ENCODE results near the gene TPMT. TPM values are rescaled to one million over a fixed set of nuclear protein-coding genes. Genes with fewer than 3 reads are reported as not detected.

The TPMT gene
- total RNA-seq, 1 experiment from 2014 or later, result 19.8 TPM

DNA sequence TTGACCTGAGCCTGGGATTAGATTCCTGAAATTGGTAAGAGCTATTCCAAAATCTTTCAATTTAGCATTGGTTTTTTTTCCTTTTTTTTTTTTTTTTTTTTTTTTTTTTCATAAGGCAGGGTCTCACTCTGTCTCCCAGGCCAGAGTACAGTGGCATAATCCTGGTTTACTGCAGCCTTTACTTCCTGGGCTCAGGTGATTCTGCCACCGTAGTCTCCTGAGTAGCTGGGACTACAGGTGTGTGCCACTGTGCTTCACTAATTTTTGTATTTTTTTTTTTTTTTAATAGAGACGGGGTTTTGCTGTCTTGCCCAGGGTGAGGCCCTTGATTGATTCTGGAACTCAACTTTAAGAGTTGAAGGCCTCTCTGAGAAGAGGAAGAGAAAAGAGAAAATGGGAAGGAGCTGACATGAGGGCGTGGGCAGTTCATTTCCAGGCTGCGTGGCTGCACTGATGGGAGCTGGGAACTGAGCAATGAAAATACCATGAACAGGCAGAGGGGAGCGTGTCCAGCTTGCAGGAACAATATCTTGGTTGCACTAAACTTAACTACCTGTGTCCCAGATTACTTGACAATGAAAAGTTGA, 25.0 kb upstream of the TPMT start:
- Histone ChIP-seq H3K27me3 (ENCODE audit: low read length) (no peaks in the 10 kb centered on the region), H3K79me2 (ENCODE audit: low read length) (no peaks in the 10 kb centered on the region), H3K27ac (ENCODE audit: low read length) (no peak overlapping the region), H3K4me1 (ENCODE audit: insufficient read depth, low read length) (no peaks in the 10 kb centered on the region), H3K9ac (ENCODE audit: low read length) (no peak overlapping the region), H3K4me3 (ENCODE audit: low read length) (no peak overlapping the region), H4K20me1 (ENCODE audit: low read length) (no peaks in the 10 kb centered on the region), H3K4me2 (ENCODE audit: low read length) (no peak overlapping the region), H2AFZ (ENCODE audit: low read length) (no peak overlapping the region), H3K9me3 (ENCODE audit: low read length) (no peaks in the 10 kb centered on the region), H3F3A (ENCODE audit: low read length, unreplicated experiment) (no peaks in the 10 kb centered on the region), H3K36me3 (ENCODE audit: low read depth, low read length) (no peaks in the 10 kb centered on the region), H3K9me2 (replicated peaks; ENCODE audit: low read length) (no peaks in the 10 kb centered on the region)
- no peak for ATAC-seq
- POLR2A ChIA-PET (ENCODE audit: unreplicated experiment), result interaction anchor here (0.5 kb wide), 1 partner anchor 25 kb away, joined by 7 read pairs; the partner anchor contains the start of gene TPMT
- TF ChIP-seq EZH2phosphoT487 (IDR thresholded peaks at IDR 0.05; ENCODE audit: borderline replicate concordance, low read length) (no peak), EZH2 (IDR thresholded peaks at IDR 0.05; ENCODE audit: low read length, unreplicated experiment) (no peak)
- TF ChIP-seq, protein P1, sequence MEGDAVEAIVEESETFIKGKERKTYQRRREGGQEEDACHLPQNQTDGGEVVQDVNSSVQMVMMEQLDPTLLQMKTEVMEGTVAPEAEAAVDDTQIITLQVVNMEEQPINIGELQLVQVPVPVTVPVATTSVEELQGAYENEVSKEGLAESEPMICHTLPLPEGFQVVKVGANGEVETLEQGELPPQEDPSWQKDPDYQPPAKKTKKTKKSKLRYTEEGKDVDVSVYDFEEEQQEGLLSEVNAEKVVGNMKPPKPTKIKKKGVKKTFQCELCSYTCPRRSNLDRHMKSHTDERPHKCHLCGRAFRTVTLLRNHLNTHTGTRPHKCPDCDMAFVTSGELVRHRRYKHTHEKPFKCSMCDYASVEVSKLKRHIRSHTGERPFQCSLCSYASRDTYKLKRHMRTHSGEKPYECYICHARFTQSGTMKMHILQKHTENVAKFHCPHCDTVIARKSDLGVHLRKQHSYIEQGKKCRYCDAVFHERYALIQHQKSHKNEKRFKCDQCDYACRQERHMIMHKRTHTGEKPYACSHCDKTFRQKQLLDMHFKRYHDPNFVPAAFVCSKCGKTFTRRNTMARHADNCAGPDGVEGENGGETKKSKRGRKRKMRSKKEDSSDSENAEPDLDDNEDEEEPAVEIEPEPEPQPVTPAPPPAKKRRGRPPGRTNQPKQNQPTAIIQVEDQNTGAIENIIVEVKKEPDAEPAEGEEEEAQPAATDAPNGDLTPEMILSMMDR (conservative IDR thresholded peaks at IDR 0.05; ENCODE audit: low read depth, low read length), result no peak
- intact Hi-C loops (cut with micrococcal nuclease), result loop anchor here (5.0 kb wide), 1 partner anchor 37 kb away; no protein-coding TSS in a partner anchor
- no peak for DNase-seq
- CTCF ChIA-PET, result interaction anchor here (0.7 kb wide), 1 partner anchor 51 kb away, joined by 5 read pairs; no protein-coding TSS in a partner anchor
- BruUV-seq (replicated peaks), result no TSS peak

DNA sequence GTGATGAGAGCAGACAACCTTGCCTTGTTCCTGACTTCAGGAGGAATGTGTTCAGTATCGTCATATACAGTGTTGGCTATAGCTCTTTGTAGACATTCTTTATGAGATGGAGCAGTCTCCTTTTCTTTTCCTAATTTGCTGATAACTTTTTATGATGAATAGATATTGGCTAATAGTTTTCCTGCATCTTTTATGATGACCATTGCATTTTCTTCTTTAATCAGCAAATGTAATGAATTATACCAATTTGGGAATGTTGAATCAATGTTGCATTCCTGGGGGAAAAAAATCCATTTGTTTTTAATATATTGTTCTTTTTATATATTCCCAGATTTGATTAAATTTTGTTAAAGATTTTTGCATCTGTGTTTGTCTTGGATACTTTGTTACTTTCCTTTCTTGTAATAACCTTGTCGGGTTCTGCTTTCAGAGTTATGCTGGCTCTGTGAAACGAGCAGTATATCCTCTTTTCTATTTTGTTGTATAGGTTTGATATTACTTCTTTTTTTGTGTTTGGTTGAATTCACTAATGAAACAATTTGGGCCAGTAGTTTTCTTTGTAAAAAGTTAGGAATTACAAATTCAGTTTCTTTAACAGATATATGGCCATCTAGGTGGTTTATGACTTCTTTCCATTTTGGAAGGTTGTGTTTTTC, 24.2 kb upstream of the TPMT start:
- intact Hi-C loops (cut with micrococcal nuclease), result loop anchor here (5.0 kb wide), 1 partner anchor 38 kb away; no protein-coding TSS in a partner anchor
- H3K27ac ChIP-seq (ENCODE audit: low read length), result no peak overlapping the region
- ATAC-seq (no peak), DNase-seq (no peak)
- H3F3A ChIP-seq (ENCODE audit: low read length, unreplicated experiment), result no peaks in the 10 kb centered on the region
- no peak overlapping the region for H2AFZ ChIP-seq (ENCODE audit: low read length)
- ChIA-PET POLR2A (ENCODE audit: unreplicated experiment) (no interaction called here), CTCF (no interaction called here)
- H3K4me2 ChIP-seq (ENCODE audit: low read length), result no peak overlapping the region
- no peaks in the 10 kb centered on the region for H3K9me3 ChIP-seq (ENCODE audit: low read length)
- TF ChIP-seq EZH2 (IDR thresholded peaks at IDR 0.05; ENCODE audit: low read length, unreplicated experiment), result no peak
- TF ChIP-seq, protein P1 (conservative IDR thresholded peaks at IDR 0.05; ENCODE audit: low read depth, low read length), result no peak
- TF ChIP-seq EZH2phosphoT487 (IDR thresholded peaks at IDR 0.05; ENCODE audit: borderline replicate concordance, low read length), result no peak
- no peaks in the 10 kb centered on the region for H3K27me3 ChIP-seq (ENCODE audit: low read length)
- H3K36me3 ChIP-seq (ENCODE audit: low read depth, low read length), result no peaks in the 10 kb centered on the region
- H3K4me3 ChIP-seq (ENCODE audit: low read length), result no peak overlapping the region
- H3K9ac ChIP-seq (ENCODE audit: low read length), result no peak overlapping the region
- BruUV-seq (replicated peaks), result no TSS peak
- no peaks in the 10 kb centered on the region for H3K4me1 ChIP-seq (ENCODE audit: insufficient read depth, low read length)
- H4K20me1 ChIP-seq (ENCODE audit: low read length), result no peaks in the 10 kb centered on the region
- no peaks in the 10 kb centered on the region for H3K79me2 ChIP-seq (ENCODE audit: low read length)
- no peaks in the 10 kb centered on the region for H3K9me2 ChIP-seq (replicated peaks; ENCODE audit: low read length)

Measured in PC-3 (cell line).